Measurements from ENCODE around the gene TANC1.

DNA sequence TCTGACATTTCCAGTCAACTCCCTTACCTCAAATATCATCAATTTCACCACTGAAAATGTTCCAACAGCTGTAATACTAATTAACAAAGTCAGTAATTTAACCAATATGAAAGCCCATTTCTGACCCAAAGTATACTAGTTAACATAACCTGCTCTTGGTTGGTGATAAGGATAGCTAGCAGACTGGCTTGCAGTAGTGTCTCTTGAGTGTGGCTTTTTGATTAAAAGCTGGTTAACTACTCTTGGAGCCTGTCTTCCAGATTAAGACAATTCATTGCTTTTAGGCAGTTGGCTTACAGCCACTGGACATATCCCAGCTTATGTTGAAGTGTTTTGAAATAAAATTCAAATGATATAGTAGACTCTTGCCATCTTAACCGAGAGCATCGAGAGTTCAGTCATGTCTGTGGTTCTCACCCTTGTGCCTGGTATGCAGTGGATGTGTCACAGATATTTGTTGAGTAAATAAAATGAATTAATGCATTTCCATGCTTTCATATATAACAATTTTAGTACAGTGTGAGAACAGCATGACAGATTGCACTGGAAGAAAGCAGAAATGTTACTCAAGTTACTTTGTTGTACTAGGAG, 158.1 kb downstream of the TANC1 start:
- no peak for TF ChIP-seq FOXS1 (CRISPR knock-in tag; IDR thresholded peaks at IDR 0.05)
- TF ChIP-seq POLR2A (IDR thresholded peaks at IDR 0.05; ENCODE audit: low read length), result no peak
- TF ChIP-seq, protein P1, sequence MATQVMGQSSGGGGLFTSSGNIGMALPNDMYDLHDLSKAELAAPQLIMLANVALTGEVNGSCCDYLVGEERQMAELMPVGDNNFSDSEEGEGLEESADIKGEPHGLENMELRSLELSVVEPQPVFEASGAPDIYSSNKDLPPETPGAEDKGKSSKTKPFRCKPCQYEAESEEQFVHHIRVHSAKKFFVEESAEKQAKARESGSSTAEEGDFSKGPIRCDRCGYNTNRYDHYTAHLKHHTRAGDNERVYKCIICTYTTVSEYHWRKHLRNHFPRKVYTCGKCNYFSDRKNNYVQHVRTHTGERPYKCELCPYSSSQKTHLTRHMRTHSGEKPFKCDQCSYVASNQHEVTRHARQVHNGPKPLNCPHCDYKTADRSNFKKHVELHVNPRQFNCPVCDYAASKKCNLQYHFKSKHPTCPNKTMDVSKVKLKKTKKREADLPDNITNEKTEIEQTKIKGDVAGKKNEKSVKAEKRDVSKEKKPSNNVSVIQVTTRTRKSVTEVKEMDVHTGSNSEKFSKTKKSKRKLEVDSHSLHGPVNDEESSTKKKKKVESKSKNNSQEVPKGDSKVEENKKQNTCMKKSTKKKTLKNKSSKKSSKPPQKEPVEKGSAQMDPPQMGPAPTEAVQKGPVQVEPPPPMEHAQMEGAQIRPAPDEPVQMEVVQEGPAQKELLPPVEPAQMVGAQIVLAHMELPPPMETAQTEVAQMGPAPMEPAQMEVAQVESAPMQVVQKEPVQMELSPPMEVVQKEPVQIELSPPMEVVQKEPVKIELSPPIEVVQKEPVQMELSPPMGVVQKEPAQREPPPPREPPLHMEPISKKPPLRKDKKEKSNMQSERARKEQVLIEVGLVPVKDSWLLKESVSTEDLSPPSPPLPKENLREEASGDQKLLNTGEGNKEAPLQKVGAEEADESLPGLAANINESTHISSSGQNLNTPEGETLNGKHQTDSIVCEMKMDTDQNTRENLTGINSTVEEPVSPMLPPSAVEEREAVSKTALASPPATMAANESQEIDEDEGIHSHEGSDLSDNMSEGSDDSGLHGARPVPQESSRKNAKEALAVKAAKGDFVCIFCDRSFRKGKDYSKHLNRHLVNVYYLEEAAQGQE (IDR thresholded peaks at IDR 0.05), result no peak
- TF ChIP-seq, protein P2, sequence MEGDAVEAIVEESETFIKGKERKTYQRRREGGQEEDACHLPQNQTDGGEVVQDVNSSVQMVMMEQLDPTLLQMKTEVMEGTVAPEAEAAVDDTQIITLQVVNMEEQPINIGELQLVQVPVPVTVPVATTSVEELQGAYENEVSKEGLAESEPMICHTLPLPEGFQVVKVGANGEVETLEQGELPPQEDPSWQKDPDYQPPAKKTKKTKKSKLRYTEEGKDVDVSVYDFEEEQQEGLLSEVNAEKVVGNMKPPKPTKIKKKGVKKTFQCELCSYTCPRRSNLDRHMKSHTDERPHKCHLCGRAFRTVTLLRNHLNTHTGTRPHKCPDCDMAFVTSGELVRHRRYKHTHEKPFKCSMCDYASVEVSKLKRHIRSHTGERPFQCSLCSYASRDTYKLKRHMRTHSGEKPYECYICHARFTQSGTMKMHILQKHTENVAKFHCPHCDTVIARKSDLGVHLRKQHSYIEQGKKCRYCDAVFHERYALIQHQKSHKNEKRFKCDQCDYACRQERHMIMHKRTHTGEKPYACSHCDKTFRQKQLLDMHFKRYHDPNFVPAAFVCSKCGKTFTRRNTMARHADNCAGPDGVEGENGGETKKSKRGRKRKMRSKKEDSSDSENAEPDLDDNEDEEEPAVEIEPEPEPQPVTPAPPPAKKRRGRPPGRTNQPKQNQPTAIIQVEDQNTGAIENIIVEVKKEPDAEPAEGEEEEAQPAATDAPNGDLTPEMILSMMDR (IDR thresholded peaks at IDR 0.05), result no peak
- TF ChIP-seq, protein P3, sequence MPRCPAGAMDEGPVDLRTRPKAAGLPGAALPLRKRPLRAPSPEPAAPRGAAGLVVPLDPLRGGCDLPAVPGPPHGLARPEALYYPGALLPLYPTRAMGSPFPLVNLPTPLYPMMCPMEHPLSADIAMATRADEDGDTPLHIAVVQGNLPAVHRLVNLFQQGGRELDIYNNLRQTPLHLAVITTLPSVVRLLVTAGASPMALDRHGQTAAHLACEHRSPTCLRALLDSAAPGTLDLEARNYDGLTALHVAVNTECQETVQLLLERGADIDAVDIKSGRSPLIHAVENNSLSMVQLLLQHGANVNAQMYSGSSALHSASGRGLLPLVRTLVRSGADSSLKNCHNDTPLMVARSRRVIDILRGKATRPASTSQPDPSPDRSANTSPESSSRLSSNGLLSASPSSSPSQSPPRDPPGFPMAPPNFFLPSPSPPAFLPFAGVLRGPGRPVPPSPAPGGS (IDR thresholded peaks at IDR 0.05), result no peak
- TF ChIP-seq CEBPB (IDR thresholded peaks at IDR 0.05), result no peak
- no peak for TF ChIP-seq HDAC2 (IDR thresholded peaks at IDR 0.05)
- no peak for TF ChIP-seq MYC (IDR thresholded peaks at IDR 0.05; ENCODE audit: borderline replicate concordance, low read length)
- no peak for TF ChIP-seq ESRRA (IDR thresholded peaks at IDR 0.05; ENCODE audit: borderline replicate concordance, low read length)
- no peak for TF ChIP-seq ZNF302 (CRISPR knock-in tag; IDR thresholded peaks at IDR 0.05)
- no peak for TF ChIP-seq RFX5 (IDR thresholded peaks at IDR 0.05)
- no peak for TF ChIP-seq EHMT2 (IDR thresholded peaks at IDR 0.05; ENCODE audit: low read depth)
- TF ChIP-seq POLR2AphosphoS2 (conservative IDR thresholded peaks at IDR 0.05; ENCODE audit: low read length), result no peak
- TF ChIP-seq JUNB (IDR thresholded peaks at IDR 0.05), result no peak

All from A549 (cell line).